OCI-LY7 (cell line): Measurements from ENCODE around the gene KDM5C. TPM values are rescaled to one million over a fixed set of nuclear protein-coding genes. Genes with fewer than 3 reads are reported as not detected.
A peak's percentile ranks its signal among the peaks of the same experiment; 100 is the strongest.

Experiments used
- BruUV-seq: library from RNA; stranded (reverse); fragments of 400-500 nt; replicated peaks from 2 replicates; lab custom pipeline; 2021; lab: Mats Ljungman, UMichigan
- CTCF ChIA-PET: fragments of 300-600 bp; sonication (Branson Sonifier 250); formaldehyde crosslinking; loops from one replicate; lab custom pipeline; 2022; ENCODE audit warnings: antibody characterized with exemption; ENCODE audit not compliant: unreplicated experiment; lab: Charles Lee
- POLR2A ChIA-PET: fragments of 300-600 bp; sonication (Branson Sonifier 250); formaldehyde crosslinking; loops from one replicate; lab custom pipeline; 2022; ENCODE audit warnings: antibody characterized with exemption; lab: Charles Lee
- DNase-seq: peaks from one replicate; pipeline ENCODE4 v3.0.0-alpha.2; 2015; ENCODE audit warnings: low spot score
- H2AFZ ChIP-seq: fragments of 200-600 bp; sonication (generic), shearing (Covaris generic); 2 replicates; pipeline ENCODE4 v1.6.1; 2014; ENCODE audit warnings: mild to moderate bottlenecking, antibody characterized with exemption, low read length, moderate library complexity
- H3K27ac ChIP-seq: fragments of 200-600 bp; sonication (generic); 2 replicates; pipeline ENCODE4 v1.5.1; 2014; ENCODE audit warnings: mixed run types, low read depth, mild to moderate bottlenecking, moderate library complexity, low read length, inconsistent platforms; ENCODE audit not compliant: poor library complexity, severe bottlenecking
- H3K36me3 ChIP-seq: fragments of 200-600 bp; sonication (generic); 2 replicates; pipeline ENCODE4 v1.6.1; 2014; ENCODE audit warnings: mild to moderate bottlenecking, antibody characterized with exemption, low read length, moderate library complexity, mixed read lengths; ENCODE audit not compliant: insufficient read depth
- H3K4me1 ChIP-seq: fragments of 200-600 bp; sonication (generic); 2 replicates; pipeline ENCODE4 v1.5.1; 2014; ENCODE audit warnings: mild to moderate bottlenecking, low read length; ENCODE audit not compliant: insufficient read depth, poor library complexity, severe bottlenecking
- H3K4me2 ChIP-seq: fragments of 200-600 bp; sonication (generic); 2 replicates; pipeline ENCODE4 v1.6.1; 2014; ENCODE audit warnings: mild to moderate bottlenecking, low read length
- H3K4me3 ChIP-seq: fragments of 200-600 bp; sonication (generic); 2 replicates; pipeline ENCODE4 v1.5.1; 2014; ENCODE audit warnings: mild to moderate bottlenecking, low read depth, low read length; ENCODE audit not compliant: poor library complexity, severe bottlenecking
- H3K79me2 ChIP-seq: fragments of 200-600 bp; sonication (generic); 2 replicates; pipeline ENCODE4 v1.6.1; 2016; ENCODE audit warnings: low read depth, mild to moderate bottlenecking, low read length, moderate library complexity, mixed read lengths; ENCODE audit not compliant: insufficient read depth
- H3K9me2 ChIP-seq: fragments of 200-600 bp; sonication (generic); 2 replicates; pipeline ENCODE4 v1.6.1; 2016; ENCODE audit warnings: mild to moderate bottlenecking, low read length, mixed read lengths; ENCODE audit not compliant: insufficient read depth
- H3K9me3 ChIP-seq: fragments of 200-600 bp; sonication (generic); 2 replicates; pipeline ENCODE4 v1.6.1; 2014; ENCODE audit warnings: mild to moderate bottlenecking, mixed run types, low read length, mixed read lengths
- H4K20me1 ChIP-seq: fragments of 200-600 bp; sonication (generic); 2 replicates; pipeline ENCODE4 v1.6.1; 2014; ENCODE audit warnings: mild to moderate bottlenecking, antibody characterized with exemption, low read length, moderate library complexity, mixed read lengths; ENCODE audit not compliant: insufficient read depth
- CTCF ChIP-seq: fragments of 200-600 bp; sonication (generic); conservative IDR thresholded peaks from 2 replicates; pipeline ENCODE4 v1.5.1; 2014; ENCODE audit warnings: mild to moderate bottlenecking, antibody characterized with exemption, low read length, moderate library complexity, mixed read lengths
- EZH2phosphoT487 ChIP-seq: fragments of 200-600 bp; sonication (generic); IDR thresholded peaks from 2 replicates; pipeline ENCODE4 v1.6.1; 2018; ENCODE audit warnings: low read depth, borderline replicate concordance, mild to moderate bottlenecking, mixed run types, antibody characterized with exemption, low read length, moderate library complexity, mixed read lengths
- intact Hi-C: fragments of 100-400 bp; cut with micrococcal nuclease; formaldehyde crosslinking; loops from one replicate; pipeline ENCODE4 v1.10.0; 2022; ENCODE audit not compliant: unreplicated experiment
- total RNA-seq, 2 experiments: library from RNA; depleted of rRNA in 1 of 2; stranded (reverse); fragments of >200 nt in 1 of 2; shearing (Covaris generic) in 1 of 2; gene quantifications; 2 replicates each; pipeline ENCODE4 v1.2.3, GENCODE V29; 2014 to 2022

KDM5C gene
- total RNA-seq, 2 experiments from 2014 or later, result 54.8 to 90.5 TPM

- intact Hi-C loops, result no loop called here
- CTCF ChIA-PET, result interaction anchor here (0.9 kb wide), 1 partner anchor 65 kb away, joined by 3 read pairs; no protein-coding TSS in a partner anchor
Observed at GRCh38 chrX:53247928-53248327, 22.9 kb upstream of the KDM5C start.

GRCh38 chrX:53246231-53246630, 21.2 kb upstream of the KDM5C start:
- Histone ChIP-seq H3K27ac (no peak overlapping the region), H3K9me3 (no peaks in the 10 kb centered on the region), H3K36me3 (no peaks in the 10 kb centered on the region), H3K9me2 (no peaks in the 10 kb centered on the region), H3K79me2 (no peaks in the 10 kb centered on the region), H2AFZ (no peak overlapping the region), H3K4me2 (no peak overlapping the region), H3K4me3 (no peak overlapping the region), H4K20me1 (no peaks in the 10 kb centered on the region), H3K4me1 (no peaks in the 10 kb centered on the region)
- DNase-seq, result no peak
- intact Hi-C loops, result no loop called here
- ChIA-PET POLR2A (no interaction called here), CTCF (no interaction called here)
- no TSS peak for BruUV-seq
- TF ChIP-seq CTCF (no peak), EZH2phosphoT487 (no peak)

More at GRCh38 chrX:53247928-53248327, 22.9 kb upstream of the KDM5C start:
- Histone ChIP-seq H2AFZ (no peak overlapping the region), H3K27ac (no peak overlapping the region), H3K4me1 (no peaks in the 10 kb centered on the region), H3K9me2 (no peaks in the 10 kb centered on the region), H3K9me3 (no peaks in the 10 kb centered on the region), H4K20me1 (no peaks in the 10 kb centered on the region), H3K36me3 (no peaks in the 10 kb centered on the region), H3K4me2 (no peak overlapping the region), H3K79me2 (no peaks in the 10 kb centered on the region), H3K4me3 (no peak overlapping the region)
- POLR2A ChIA-PET, result no interaction called here
- DNase-seq, result no peak
- TF ChIP-seq EZH2phosphoT487, result no peak
- no peak for TF ChIP-seq CTCF
- BruUV-seq, result no TSS peak

GRCh38 chrX:53244610-53245009, 19.6 kb upstream of the KDM5C start:
- BruUV-seq, result no TSS peak
- DNase-seq, result no peak
- POLR2A ChIA-PET, result no interaction called here
- Histone ChIP-seq H3K4me1 (no peaks in the 10 kb centered on the region), H3K36me3 (no peaks in the 10 kb centered on the region), H4K20me1 (no peaks in the 10 kb centered on the region), H3K27ac (no peak overlapping the region), H3K79me2 (no peaks in the 10 kb centered on the region), H2AFZ (no peak overlapping the region), H3K4me3 (no peak overlapping the region), H3K4me2 (no peak overlapping the region), H3K9me2 (no peaks in the 10 kb centered on the region), H3K9me3 (no peaks in the 10 kb centered on the region)
- intact Hi-C loops, result no loop called here
- CTCF ChIA-PET, result no interaction called here
- no peak for TF ChIP-seq EZH2phosphoT487
- TF ChIP-seq CTCF, result peak; percentile 67
